NK-92 treated with Interleukin-12 subunit alpha and Interleukin-12 subunit beta, amount 100 ng/mL, for 24 hours (cell line): ENCODE measurements around the gene MYL12A.

ENCODE experiments used
- DNase-seq: peaks from one replicate; lab custom pipeline; 2025; lab: John Stamatoyannopoulos, UW

Gene MYL12A

GRCh38 chr18:3283253-3283863 lies 35.8 kb downstream of the MYL12A start:
- DNase-seq, result no peak

GRCh38 chr18:3283908-3284307 lies 36.3 kb downstream of the MYL12A start:
- DNase-seq, result no peak

GRCh38 chr18:3284501-3284900 lies 36.9 kb downstream of the MYL12A start:
- no peak for DNase-seq

GRCh38 chr18:3286159-3286558 lies 38.6 kb downstream of the MYL12A start:
- DNase-seq, result no peak

- DNase-seq, result no peak
Observed at GRCh38 chr18:3293196-3293951, 45.8 kb downstream of the MYL12A start.

- no peak for DNase-seq
Observed at GRCh38 chr18:3294435-3295080, 47.0 kb downstream of the MYL12A start.

GRCh38 chr18:3297025-3297984 lies 49.7 kb downstream of the MYL12A start:
- peak; percentile 57 for DNase-seq

GRCh38 chr18:3304832-3305231 lies 57.2 kb downstream of the MYL12A start:
- no peak for DNase-seq

- peak; percentile 7 for DNase-seq
Observed at GRCh38 chr18:3305354-3305762, 57.8 kb downstream of the MYL12A start.
